Testis (tissue), 2 donors: ENCODE results near the gene ASIC2.

Experiments
- CTCF ChIP-seq, 3 experiments: fragments of 450-650 bp in 2 of 3; fragments of 200-600 bp in 1 of 3; sonication (generic) in 1 of 3; IDR thresholded peaks; one replicate each; pipeline ENCODE4 v1.5.1; 2016 to 2019; ENCODE audit warnings: antibody characterized with exemption in 3 of 3, mild to moderate bottlenecking in 2 of 3, moderate library complexity in 1 of 3
- POLR2A ChIP-seq: fragments of 450-650 bp; IDR thresholded peaks from one replicate; pipeline ENCODE4 v1.6.1; 2017; ENCODE audit warnings: antibody characterized with exemption, mild to moderate bottlenecking, moderate library complexity

GRCh38 chr17:33330877-33331276 lies 37.8 kb upstream of the ASIC2 start:
- TF ChIP-seq CTCF (IDR thresholded peaks at IDR 0.05) (no peak), POLR2A (no peak)
